ENCODE measurements around the gene ELMOD2. TPM values are rescaled to one million over a fixed set of nuclear protein-coding genes. Genes with fewer than 3 reads are reported as not detected.

ELMOD2 gene
- total and polyA plus RNA-seq, 2 of the 13 experiments (the other 11 are each of a cell fraction or from before 2014, with no cell fraction given): 10.2 to 38.1 TPM

DNA sequence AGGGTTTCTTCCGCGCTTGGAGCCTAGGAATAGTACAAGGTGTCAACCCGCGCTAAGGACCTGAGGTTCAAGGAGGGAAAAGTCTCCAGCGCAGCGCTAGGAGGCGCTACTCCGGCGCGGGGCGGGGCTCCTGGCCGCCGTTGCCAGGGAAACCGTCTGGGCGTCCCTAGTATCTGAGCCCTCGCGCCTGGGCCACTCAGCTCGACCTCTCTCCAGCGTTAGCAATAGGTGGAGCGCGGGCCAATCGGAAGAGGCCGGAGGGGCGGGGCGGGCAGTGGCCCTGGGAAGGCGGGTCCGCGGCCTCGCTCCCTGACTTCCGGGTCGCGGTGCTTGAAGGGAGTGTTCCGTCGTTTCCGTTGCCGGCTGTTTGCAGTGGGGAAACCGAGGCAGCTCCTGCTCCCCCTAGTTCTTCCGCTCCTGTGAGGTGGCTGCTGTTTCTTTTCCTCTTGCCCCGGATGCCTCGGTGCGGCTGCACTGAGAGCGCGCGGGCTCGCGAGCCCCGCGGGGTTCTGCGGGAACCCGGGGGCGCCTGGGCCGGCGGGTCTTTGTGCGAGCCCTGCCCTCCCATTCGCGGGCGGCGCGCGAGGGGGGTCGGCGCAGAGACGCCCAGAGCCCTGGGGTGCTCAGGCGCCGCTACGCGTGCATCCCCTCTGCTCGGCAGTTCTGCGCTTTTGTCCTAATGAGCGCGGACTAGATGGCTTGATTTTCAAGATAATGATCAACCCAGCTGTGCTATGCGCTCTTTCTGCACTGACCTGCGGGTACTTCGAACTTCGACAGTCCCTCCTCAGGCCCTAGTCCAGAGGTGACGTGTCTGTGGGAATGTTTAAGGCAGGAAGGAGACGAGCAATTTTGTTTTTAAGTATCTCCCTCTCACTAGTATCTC is at the start of gene ELMOD2 (continued):
- TF ChIP-seq IRF9 (CRISPR knock-in tag; IDR thresholded peaks at IDR 0.05; ENCODE audit: borderline replicate concordance): peak; percentile 16; the same call in 1 of the 2 replicates
- TF ChIP-seq ZNF251 (CRISPR knock-in tag; IDR thresholded peaks at IDR 0.05): peak; percentile 84; the same call in 1 of the 2 replicates
- TF ChIP-seq KLF9 (CRISPR knock-in tag; IDR thresholded peaks at IDR 0.05; ENCODE audit: low read depth): no peak
- peak; percentile 91; the same call in 1 of the 2 replicates for TF ChIP-seq ZFP90 (CRISPR knock-in tag; IDR thresholded peaks at IDR 0.05; ENCODE audit: borderline replicate concordance)
- 0 out of 2 replicates have a peak, but pooled peaks have one; percentile 24 for TF ChIP-seq RNF2 (conservative IDR thresholded peaks at IDR 0.05; ENCODE audit: low read depth)
- TF ChIP-seq AKAP8 (CRISPR knock-in tag; IDR thresholded peaks at IDR 0.05): no peak
- no peak for TF ChIP-seq ZNF512 (CRISPR knock-in tag; IDR thresholded peaks at IDR 0.05)
- TF ChIP-seq ZSCAN30 (CRISPR knock-in tag; IDR thresholded peaks at IDR 0.05): no peak
- no peak; the same call in 1 of the 2 replicates for TF ChIP-seq PAX8 (CRISPR knock-in tag; IDR thresholded peaks at IDR 0.05; ENCODE audit: borderline replicate concordance)
- TF ChIP-seq ZNF101 (CRISPR knock-in tag; IDR thresholded peaks at IDR 0.05; ENCODE audit: borderline replicate concordance, low read depth): no peak
- peak; percentile 98 for TF ChIP-seq NR2C2 (CRISPR knock-in tag; IDR thresholded peaks at IDR 0.05; ENCODE audit: borderline replicate concordance)
- peak; percentile 34; the same call in 1 of the 2 replicates for TF ChIP-seq PCBP1 (IDR thresholded peaks at IDR 0.05; ENCODE audit: borderline replicate concordance, low read depth, low read length)
- peak; percentile 72 for TF ChIP-seq CHD2 (IDR thresholded peaks at IDR 0.05; ENCODE audit: low read depth, low read length)
- TF ChIP-seq ARNT2 (CRISPR knock-in tag; IDR thresholded peaks at IDR 0.05; ENCODE audit: low read depth): peak; percentile 70; the same call in 1 of the 2 replicates
- TF ChIP-seq ZNF784 (CRISPR knock-in tag; IDR thresholded peaks at IDR 0.05; ENCODE audit: borderline replicate concordance): peak; percentile 95
- TF ChIP-seq KDM4B (CRISPR knock-in tag; IDR thresholded peaks at IDR 0.05): no peak; the same call in 1 of the 2 replicates
- no peak for TF ChIP-seq ZKSCAN8 (CRISPR knock-in tag; IDR thresholded peaks at IDR 0.05; ENCODE audit: borderline replicate concordance)
- 0 out of 2 replicates have a peak, but pooled peaks have one; percentile 49 for TF ChIP-seq MYC (CRISPR knock-in tag; IDR thresholded peaks at IDR 0.05; ENCODE audit: borderline replicate concordance)
- TF ChIP-seq ZBTB14 (CRISPR knock-in tag; IDR thresholded peaks at IDR 0.05): 0 out of 2 replicates have a peak, but pooled peaks have one; percentile 23
- peak; percentile 34 for TF ChIP-seq CBX1 (IDR thresholded peaks at IDR 0.05; ENCODE audit: low read depth)
- TF ChIP-seq SP5 (CRISPR knock-in tag; IDR thresholded peaks at IDR 0.05; ENCODE audit: borderline replicate concordance, low read depth): peak; percentile 77
- TF ChIP-seq MTA3 (CRISPR knock-in tag; IDR thresholded peaks at IDR 0.05): no peak
